ENCODE measurements around the gene GNGT2. TPM values are rescaled to one million over a fixed set of nuclear protein-coding genes. Genes with fewer than 3 reads are reported as not detected.

GNGT2 gene
- total and polyA plus RNA-seq, 8 donors, result 2.5 to 4.8 (median 3.4) TPM

DNA sequence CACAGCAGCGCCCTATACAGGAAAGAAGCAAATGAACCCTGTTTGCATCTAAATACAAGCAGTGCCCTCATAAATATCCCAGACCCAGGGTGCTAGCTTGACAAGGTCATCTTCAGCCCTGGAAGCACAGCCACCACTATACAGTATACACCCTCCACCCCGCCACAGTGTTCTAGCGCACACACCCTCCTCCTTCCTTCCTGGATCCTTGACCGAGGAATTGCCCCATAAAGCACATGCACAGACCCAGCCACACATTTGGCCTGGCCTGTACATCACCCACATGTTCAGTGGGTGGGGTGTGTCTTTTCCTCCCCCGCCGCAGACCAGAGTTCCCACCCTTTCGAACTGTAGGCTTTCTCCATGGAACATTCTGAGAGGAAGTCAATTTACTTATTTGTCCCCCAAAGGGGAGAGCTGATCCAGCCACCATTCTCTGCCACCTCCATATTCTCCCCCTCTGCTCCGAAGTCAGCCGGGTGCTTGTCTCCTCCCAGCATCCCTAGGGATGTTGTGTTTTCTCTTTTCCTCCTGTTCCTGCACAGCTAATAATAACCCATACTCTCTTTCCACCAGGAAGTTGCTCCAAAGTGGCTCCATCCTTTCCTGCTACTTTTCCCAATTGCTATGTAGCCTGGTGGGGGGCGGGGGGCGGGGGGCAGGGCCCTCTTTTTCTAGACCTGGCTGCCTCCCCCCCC, 6.7 kb upstream of the GNGT2 start:
- Histone ChIP-seq H3K27ac (peak overlapping the region; percentile 56 to 91), H3K4me3 (no peak overlapping the region), H3K9me3 (no peaks in the 10 kb centered on the region), H3K4me1 (peaks cover 4 to 85% of the 10 kb centered on the region in 2 donors), H3K36me3 (peaks cover 0 to 8% of the 10 kb centered on the region in 2 donors), H3K27me3 (peaks cover 0 to 28% of the 10 kb centered on the region in 2 donors)
- DNase-seq (peak in 2 of 4 donors; percentile 76 to 82), ATAC-seq (peak; percentile 67)
- intact Hi-C loops (cut with DNase I), result no loop called here
- TF ChIP-seq, protein P1, sequence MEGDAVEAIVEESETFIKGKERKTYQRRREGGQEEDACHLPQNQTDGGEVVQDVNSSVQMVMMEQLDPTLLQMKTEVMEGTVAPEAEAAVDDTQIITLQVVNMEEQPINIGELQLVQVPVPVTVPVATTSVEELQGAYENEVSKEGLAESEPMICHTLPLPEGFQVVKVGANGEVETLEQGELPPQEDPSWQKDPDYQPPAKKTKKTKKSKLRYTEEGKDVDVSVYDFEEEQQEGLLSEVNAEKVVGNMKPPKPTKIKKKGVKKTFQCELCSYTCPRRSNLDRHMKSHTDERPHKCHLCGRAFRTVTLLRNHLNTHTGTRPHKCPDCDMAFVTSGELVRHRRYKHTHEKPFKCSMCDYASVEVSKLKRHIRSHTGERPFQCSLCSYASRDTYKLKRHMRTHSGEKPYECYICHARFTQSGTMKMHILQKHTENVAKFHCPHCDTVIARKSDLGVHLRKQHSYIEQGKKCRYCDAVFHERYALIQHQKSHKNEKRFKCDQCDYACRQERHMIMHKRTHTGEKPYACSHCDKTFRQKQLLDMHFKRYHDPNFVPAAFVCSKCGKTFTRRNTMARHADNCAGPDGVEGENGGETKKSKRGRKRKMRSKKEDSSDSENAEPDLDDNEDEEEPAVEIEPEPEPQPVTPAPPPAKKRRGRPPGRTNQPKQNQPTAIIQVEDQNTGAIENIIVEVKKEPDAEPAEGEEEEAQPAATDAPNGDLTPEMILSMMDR (IDR thresholded peaks at IDR 0.05), result no peak

DNA sequence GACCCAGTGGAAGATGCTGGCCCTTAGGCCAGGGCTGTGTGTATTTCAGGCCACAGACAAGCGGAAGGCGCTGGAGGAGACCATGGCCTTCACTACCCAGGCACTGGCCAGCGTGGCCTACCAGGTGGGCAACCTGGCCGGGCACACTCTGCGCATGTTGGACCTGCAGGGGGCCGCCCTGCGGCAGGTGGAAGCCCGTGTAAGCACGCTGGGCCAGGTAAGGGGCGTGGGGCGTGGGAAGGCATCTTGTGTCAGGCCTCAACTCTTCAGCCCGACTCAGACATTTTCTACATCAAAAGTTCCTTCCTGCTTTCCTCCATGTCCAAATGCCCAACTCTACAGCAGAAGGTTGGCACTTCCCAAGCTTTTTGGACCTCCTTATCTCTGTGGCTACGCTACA, 6.1 kb upstream of the GNGT2 start:
- H3K27ac ChIP-seq, result peak overlapping the region; percentile 56 to 91
- H3K4me1 ChIP-seq, result peaks cover 4 to 88% of the 10 kb centered on the region in 2 donors
- DNase-seq (peak in 1 of 4 donors; percentile 79), ATAC-seq (no peak)
- H3K9me3 ChIP-seq, result no peaks in the 10 kb centered on the region
- H3K36me3 ChIP-seq, result peaks cover 0 to 8% of the 10 kb centered on the region in 2 donors
- TF ChIP-seq, protein P1 (IDR thresholded peaks at IDR 0.05), result no peak
- H3K27me3 ChIP-seq, result peaks cover 0 to 22% of the 10 kb centered on the region in 2 donors
- no peak overlapping the region for H3K4me3 ChIP-seq
- intact Hi-C loops (cut with DNase I), result no loop called here

DNA sequence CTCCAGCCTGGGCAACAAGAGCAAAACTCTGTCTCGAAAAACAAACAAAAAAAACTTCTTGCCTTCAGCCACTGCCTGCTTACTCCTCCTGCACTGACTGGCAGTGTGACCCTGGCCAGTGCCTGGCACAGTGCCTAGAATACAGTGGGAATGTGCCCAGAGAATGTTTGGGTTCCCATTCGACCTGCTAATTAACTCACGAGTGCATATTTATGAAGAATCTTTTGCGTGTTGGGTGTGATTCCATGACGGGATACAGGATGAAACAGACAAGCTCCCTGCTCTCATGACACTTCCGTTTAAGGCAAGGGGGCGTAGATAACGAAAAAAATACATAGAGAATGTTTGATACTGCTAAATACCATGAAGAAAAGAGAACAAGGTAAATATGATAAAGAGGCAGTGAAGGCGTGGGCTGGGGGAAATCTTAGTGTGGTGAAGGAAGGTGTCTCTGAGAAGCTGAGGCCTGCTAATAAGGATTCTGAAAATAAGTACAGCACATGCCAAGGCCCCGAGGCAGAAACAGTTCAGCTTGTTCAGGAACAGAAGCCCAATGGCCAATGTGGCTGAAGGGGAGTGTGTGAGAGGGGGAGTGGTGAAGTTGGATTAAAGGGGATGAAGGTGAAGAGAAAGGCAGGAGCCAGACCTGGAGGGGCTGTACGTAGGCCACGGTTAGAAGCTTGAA, 4.4 kb upstream of the GNGT2 start:
- H3K9me3 ChIP-seq, result no peaks in the 10 kb centered on the region
- peaks cover 0 to under 1% of the 10 kb centered on the region in 2 donors for H3K36me3 ChIP-seq
- no peak for ATAC-seq
- H3K27ac ChIP-seq, result peak overlapping the region; percentile 1 to 91
- peaks cover 0 to 26% of the 10 kb centered on the region in 2 donors for H3K27me3 ChIP-seq
- peaks cover 4 to 93% of the 10 kb centered on the region in 2 donors for H3K4me1 ChIP-seq
- DNase-seq, result peak in 1 of 4 donors; percentile 49
- TF ChIP-seq, protein P1 (IDR thresholded peaks at IDR 0.05), result no peak
- peak overlapping the region in 1 of 2 donors; percentile 56 for H3K4me3 ChIP-seq
- intact Hi-C loops (cut with DNase I), result no loop called here

DNA sequence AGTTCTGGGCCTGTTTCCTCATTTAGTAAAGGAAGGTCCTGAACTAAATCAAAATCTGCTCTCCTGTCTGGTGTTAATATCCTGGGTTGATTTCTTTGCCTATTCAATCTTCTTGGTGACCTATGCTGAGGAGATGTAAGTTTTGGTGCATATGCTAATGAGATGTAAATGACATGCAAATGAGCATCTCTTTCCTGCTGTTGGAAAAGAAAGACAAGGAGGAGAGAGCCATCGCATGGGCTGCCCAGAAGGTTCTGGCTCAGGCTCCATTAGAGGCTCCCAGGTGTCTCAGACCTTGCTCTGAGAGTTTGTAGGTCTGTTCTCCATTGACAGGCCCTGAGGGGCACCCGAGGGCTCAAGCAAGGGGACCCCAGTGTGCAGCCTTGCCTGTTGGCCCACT, 3.5 kb upstream of the GNGT2 start:
- no peak for DNase-seq
- intact Hi-C loops (cut with DNase I), result no loop called here
- TF ChIP-seq, protein P1 (IDR thresholded peaks at IDR 0.05), result no peak
- peaks cover 0 to 24% of the 10 kb centered on the region in 2 donors for H3K27me3 ChIP-seq
- peak overlapping the region; percentile 1 to 91 for H3K27ac ChIP-seq
- peak overlapping the region in 1 of 2 donors; percentile 56 for H3K4me3 ChIP-seq
- H3K9me3 ChIP-seq, result no peaks in the 10 kb centered on the region
- H3K36me3 ChIP-seq, result no peaks in the 10 kb centered on the region
- no peak for ATAC-seq
- H3K4me1 ChIP-seq, result peaks cover 4 to 93% of the 10 kb centered on the region in 2 donors

- DNase-seq (no peak), ATAC-seq (no peak)
- peak overlapping the region; percentile 1 to 79 for H3K27ac ChIP-seq
- intact Hi-C loops (cut with DNase I), result no loop called here
- H3K4me3 ChIP-seq, result peak overlapping the region in 1 of 2 donors; percentile 56
- TF ChIP-seq, protein P1 (IDR thresholded peaks at IDR 0.05), result no peak
- no peaks in the 10 kb centered on the region for H3K36me3 ChIP-seq
- no peaks in the 10 kb centered on the region for H3K9me3 ChIP-seq
- peaks cover 0 to 22% of the 10 kb centered on the region in 2 donors for H3K27me3 ChIP-seq
- H3K4me1 ChIP-seq, result peaks cover 4 to 90% of the 10 kb centered on the region in 2 donors
Measured at GRCh38 chr17:49213399-49213798, 3.0 kb upstream of the GNGT2 start.
